K562 (cell line): ENCODE results near the gene BIN1. TPM values are rescaled to one million over a fixed set of nuclear protein-coding genes. Genes with fewer than 3 reads are reported as not detected.

Source experiments
- ATAC-seq: fragments of 200-7000 bp; cut with Tn5 transposase; 3 replicates; pipeline ENCODE4 v1.9.1; 2020; ENCODE audit warnings: moderate library complexity
- BruUV-seq: library from RNA; stranded (reverse); fragments of 400-500 nt; replicated peaks from 2 replicates; lab custom pipeline; 2021; lab: Mats Ljungman, UMichigan
- CTCF ChIA-PET: fragments of 300-600 bp; formaldehyde crosslinking; extraction: SDS; loops from one replicate; lab custom pipeline; 2021; ENCODE audit warnings: low intra/inter-chr PET ratio; lab: Yijun Ruan, JAX
- POLR2A ChIA-PET: fragments of 300-600, 350-650 bp; sonication (Branson Sonifier 250); formaldehyde crosslinking; extraction: SDS; loops from one replicate; lab custom pipeline; 2021; ENCODE audit warnings: antibody characterized with exemption, inconsistent platforms; lab: Yijun Ruan, JAX
- DNase-seq, 4 experiments: peaks; one replicate each; pipeline versions ENCODE4 v3.0.0 to v3.0.0-alpha.2; 2011 to 2018; ENCODE audit warnings: low spot score in 3 of 4, mixed read lengths in 3 of 4; ENCODE audit errors: extremely low read depth in 1 of 4
- FAIRE-seq: peaks from 2 replicates; lab custom pipeline; 2011; peaks lifted over from hg19 to GRCh38; lab: Jason Lieb, UNC
- H2AFZ ChIP-seq: 2 replicates; pipeline ENCODE4 v1.6.0; 2011; ENCODE audit warnings: low read depth, low read length, control low read depth, inconsistent platforms
- H3K27ac ChIP-seq: fragments of 200-600 bp; 3 replicates; pipeline ENCODE4 v1.8.0; 2011; ENCODE audit warnings: low read depth, mild to moderate bottlenecking, control low read depth, inconsistent platforms, low read length, moderate library complexity, mixed read lengths; ENCODE audit errors: extremely low read depth
- H3K27me3 ChIP-seq, 2 experiments: fragments of 300-600 bp in 1 of 2; 2 replicates in 1 of 2; 3 replicates in 1 of 2; pipeline versions ENCODE4 v1.6.0 to v1.8.0; 2011; ENCODE audit warnings: inconsistent platforms in 2 of 2, low read length in 2 of 2, mild to moderate bottlenecking in 1 of 2, mixed read lengths in 1 of 2, moderate library complexity in 1 of 2; ENCODE audit not compliant: control insufficient read depth in 2 of 2, insufficient read depth in 2 of 2
- H3K36me3 ChIP-seq: fragments of 300-600 bp; 3 replicates; pipeline ENCODE4 v1.8.0; 2011; ENCODE audit warnings: mild to moderate bottlenecking, low read length, inconsistent platforms; ENCODE audit not compliant: control insufficient read depth, insufficient read depth
- H3K4me1 ChIP-seq, 2 experiments: fragments of 200-600 bp in 1 of 2; replicated peaks in 1 of 2; 2 replicates in 1 of 2; 3 replicates in 1 of 2; pipeline versions ENCODE4 v1.5.1 to v1.8.0; 2011; ENCODE audit warnings: inconsistent platforms in 2 of 2, low read length in 2 of 2, mild to moderate bottlenecking in 1 of 2, mixed read lengths in 1 of 2, moderate library complexity in 1 of 2; ENCODE audit not compliant: control insufficient read depth in 2 of 2, insufficient read depth in 2 of 2
- H3K4me2 ChIP-seq: 2 replicates; pipeline ENCODE4 v1.6.1; 2011; ENCODE audit warnings: low read length, control low read depth, inconsistent platforms, mixed read lengths; ENCODE audit not compliant: insufficient read depth
- H3K4me3 ChIP-seq: fragments of 200-600 bp; sonication (generic), shearing (Covaris generic); 2 replicates; pipeline ENCODE4 v1.5.1; 2016; ENCODE audit warnings: control low read depth, inconsistent platforms
- H3K79me2 ChIP-seq: fragments of 200-600 bp; 3 replicates; pipeline ENCODE4 v1.8.0; 2011; ENCODE audit warnings: low read length, inconsistent platforms; ENCODE audit not compliant: control insufficient read depth, insufficient read depth
- H3K9ac ChIP-seq, 2 experiments: 2 replicates each; pipeline versions ENCODE4 v1.6.0 to v1.6.1; 2011; ENCODE audit warnings: low read depth in 2 of 2, low read length in 2 of 2, control low read depth in 1 of 2, inconsistent platforms in 1 of 2, mild to moderate bottlenecking in 1 of 2, mixed read lengths in 1 of 2; ENCODE audit not compliant: insufficient read depth in 1 of 2
- H3K9me1 ChIP-seq: one replicate; pipeline ENCODE4 v1.6.0; 2011; ENCODE audit warnings: inconsistent platforms, mild to moderate bottlenecking, low read length, moderate library complexity; ENCODE audit not compliant: control insufficient read depth, insufficient read depth
- H3K9me3 ChIP-seq: replicated peaks from 2 replicates; pipeline ENCODE4 v1.5.1; 2011; ENCODE audit warnings: low read depth, low read length, inconsistent platforms; ENCODE audit not compliant: control insufficient read depth, insufficient read depth
- H4K20me1 ChIP-seq: replicated peaks from 2 replicates; pipeline ENCODE4 v1.6.1; 2011; ENCODE audit warnings: low read length, inconsistent platforms, mixed read lengths; ENCODE audit not compliant: control insufficient read depth, insufficient read depth
- CTBP1 ChIP-seq: fragments of 450-650 bp; IDR thresholded peaks from 2 replicates; pipeline ENCODE4 v1.6.1; 2016; ENCODE audit warnings: borderline replicate concordance
- FOXA1 ChIP-seq: fragments of 450-650 bp; IDR thresholded peaks from 2 replicates; pipeline ENCODE4 v1.6.1; 2016; ENCODE audit warnings: mild to moderate bottlenecking, borderline replicate concordance
- WGBS: fragments of 100-300 bp; shearing (Covaris generic); methylation state at CpG from one replicate; pipeline ENCODE4 v1.1.6; 2016; ENCODE audit warnings: low coverage, mixed read lengths; ENCODE audit not compliant: insufficient coverage; ENCODE audit errors: missing lambda C conversion rate; 5-methylcytosine and 5-hydroxymethylcytosine counted together
- in situ Hi-C: fragments of 300-500 bp; cut with MboI; formaldehyde crosslinking; loops from 4 replicates; pipeline ENCODE4 v1.15.0; 2018; ENCODE audit warnings: inconsistent platforms, mixed read lengths
- intact Hi-C: fragments of 100-400 bp; cut with micrococcal nuclease; formaldehyde crosslinking; loops from 2 replicates; pipeline ENCODE4 v1.14.2; 2022
- polyA plus RNA-seq, 8 experiments: library from polyadenylated mRNA; depleted of rRNA in 4 of 8; stranded (reverse) in 5 of 8; unstranded in 3 of 8; fragments of >200 nt; fragmentation: Nextera tagmentation in 2 of 8; fragmentation: Illumina TruSeq in 1 of 8; extraction: Ambion mirVana in 2 of 8; extraction: Trizol in 1 of 8; gene quantifications; 2 replicates each; pipeline versions ENCODE4 v1.2.1 to v1.2.3, GENCODE V29; 2011 to 2014; ENCODE audit warnings: inconsistent platforms in 1 of 8, missing spikeins in 1 of 8
- total RNA-seq, 7 experiments: library from RNA; depleted of rRNA in 6 of 7; stranded (reverse); fragments of >200 nt in 6 of 7; fragmentation: Illumina TruSeq in 2 of 7; extraction: Trizol in 2 of 7; gene quantifications; 2 replicates each; pipeline versions ENCODE4 v1.2.1 to v1.2.3, GENCODE V29; 2011 to 2021; ENCODE audit warnings: low replicate concordance in 1 of 7
- TF ChIP-seq, protein P1 (sequence below), 3 experiments: IDR thresholded peaks in 2 of 3; conservative IDR thresholded peaks in 1 of 3; 2 replicates each; pipeline ENCODE4 v1.5.1; 2011 to 2012; ENCODE audit warnings: low read length in 3 of 3, mild to moderate bottlenecking in 3 of 3, control low read depth in 2 of 3, improper control_type of control experiment in 1 of 3, inconsistent platforms in 1 of 3, low read depth in 1 of 3, mixed read lengths in 1 of 3, moderate library complexity in 1 of 3; ENCODE audit not compliant: insufficient read depth in 2 of 3
- TF ChIP-seq, protein P2 (sequence below): sonication (generic); formaldehyde crosslinking; IDR thresholded peaks from 2 replicates; pipeline ENCODE4 v1.8.1; 2023; ENCODE audit warnings: mild to moderate bottlenecking, missing genetic modification reagents

Gene BIN1
- total and polyA plus RNA-seq, 9 of the 15 experiments (the other 6 are each of a cell fraction or from before 2014, with no cell fraction given): 0.04 to 2.8 (median 0.79) TPM; not detected in 1

DNA sequence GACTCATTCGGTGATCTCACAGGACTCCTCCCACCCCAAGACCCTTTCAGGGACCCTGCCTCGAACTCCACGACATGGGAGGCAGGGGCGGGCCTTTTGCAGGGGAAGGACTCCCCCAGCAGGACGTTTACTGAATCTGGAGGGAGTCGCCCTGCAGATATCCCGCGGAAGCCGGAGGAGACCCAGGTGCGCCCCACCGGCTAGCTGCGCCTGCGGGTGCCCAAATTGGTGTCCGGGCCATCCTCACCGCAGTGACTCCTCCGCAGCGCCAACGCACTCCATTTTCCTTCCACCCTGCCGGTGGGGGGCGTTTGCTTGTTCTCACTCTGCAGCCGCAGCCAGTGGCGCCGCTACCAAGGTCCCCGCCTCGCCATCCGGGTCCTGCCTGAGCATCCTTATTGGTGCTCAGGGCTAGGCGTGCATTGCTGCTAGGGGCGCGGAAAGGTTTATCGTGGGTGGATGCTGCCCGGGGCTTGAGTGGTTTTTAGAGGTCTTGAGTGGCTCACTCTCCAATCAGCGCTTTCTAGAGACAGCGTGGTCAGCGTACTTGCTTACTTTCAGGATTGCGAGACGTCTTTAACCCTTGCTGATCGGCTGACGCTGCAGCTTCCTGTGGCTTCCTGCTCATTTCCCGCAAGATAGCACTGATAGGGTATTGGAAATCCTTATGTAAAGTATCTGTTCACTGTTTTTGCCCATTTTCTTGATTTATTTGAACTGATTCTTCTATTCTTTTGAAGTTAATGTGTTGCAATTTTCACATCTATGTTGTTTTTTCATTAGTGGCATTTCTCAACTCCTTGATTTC, 81.4 kb downstream of the BIN1 start:
- ChIA-PET POLR2A (interaction anchor here (0.6 kb wide), 1 partner anchor 17 kb away, joined by 3 read pairs; no protein-coding TSS in a partner anchor), CTCF (no interaction called here)
- TF ChIP-seq, protein P1, sequence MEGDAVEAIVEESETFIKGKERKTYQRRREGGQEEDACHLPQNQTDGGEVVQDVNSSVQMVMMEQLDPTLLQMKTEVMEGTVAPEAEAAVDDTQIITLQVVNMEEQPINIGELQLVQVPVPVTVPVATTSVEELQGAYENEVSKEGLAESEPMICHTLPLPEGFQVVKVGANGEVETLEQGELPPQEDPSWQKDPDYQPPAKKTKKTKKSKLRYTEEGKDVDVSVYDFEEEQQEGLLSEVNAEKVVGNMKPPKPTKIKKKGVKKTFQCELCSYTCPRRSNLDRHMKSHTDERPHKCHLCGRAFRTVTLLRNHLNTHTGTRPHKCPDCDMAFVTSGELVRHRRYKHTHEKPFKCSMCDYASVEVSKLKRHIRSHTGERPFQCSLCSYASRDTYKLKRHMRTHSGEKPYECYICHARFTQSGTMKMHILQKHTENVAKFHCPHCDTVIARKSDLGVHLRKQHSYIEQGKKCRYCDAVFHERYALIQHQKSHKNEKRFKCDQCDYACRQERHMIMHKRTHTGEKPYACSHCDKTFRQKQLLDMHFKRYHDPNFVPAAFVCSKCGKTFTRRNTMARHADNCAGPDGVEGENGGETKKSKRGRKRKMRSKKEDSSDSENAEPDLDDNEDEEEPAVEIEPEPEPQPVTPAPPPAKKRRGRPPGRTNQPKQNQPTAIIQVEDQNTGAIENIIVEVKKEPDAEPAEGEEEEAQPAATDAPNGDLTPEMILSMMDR (IDR thresholded peaks at IDR 0.05 in 2 of 3, conservative IDR thresholded peaks at IDR 0.05 in 1 of 3; ENCODE audit: insufficient read depth in 2 of 3, low read depth in 1 of 3, low read length in 3 of 3): peak in 1 of 3 experiments; percentile 23; a peak in 1 of 6 replicates
- TF ChIP-seq, protein P2, sequence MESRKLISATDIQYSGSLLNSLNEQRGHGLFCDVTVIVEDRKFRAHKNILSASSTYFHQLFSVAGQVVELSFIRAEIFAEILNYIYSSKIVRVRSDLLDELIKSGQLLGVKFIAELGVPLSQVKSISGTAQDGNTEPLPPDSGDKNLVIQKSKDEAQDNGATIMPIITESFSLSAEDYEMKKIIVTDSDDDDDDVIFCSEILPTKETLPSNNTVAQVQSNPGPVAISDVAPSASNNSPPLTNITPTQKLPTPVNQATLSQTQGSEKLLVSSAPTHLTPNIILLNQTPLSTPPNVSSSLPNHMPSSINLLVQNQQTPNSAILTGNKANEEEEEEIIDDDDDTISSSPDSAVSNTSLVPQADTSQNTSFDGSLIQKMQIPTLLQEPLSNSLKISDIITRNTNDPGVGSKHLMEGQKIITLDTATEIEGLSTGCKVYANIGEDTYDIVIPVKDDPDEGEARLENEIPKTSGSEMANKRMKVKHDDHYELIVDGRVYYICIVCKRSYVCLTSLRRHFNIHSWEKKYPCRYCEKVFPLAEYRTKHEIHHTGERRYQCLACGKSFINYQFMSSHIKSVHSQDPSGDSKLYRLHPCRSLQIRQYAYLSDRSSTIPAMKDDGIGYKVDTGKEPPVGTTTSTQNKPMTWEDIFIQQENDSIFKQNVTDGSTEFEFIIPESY: 0 out of 2 replicates have a peak, but pooled peaks have one; percentile 18
- TF ChIP-seq CTBP1: peak; percentile 39; the same call in 1 of the 2 replicates
- no peak for TF ChIP-seq FOXA1
- ATAC-seq (peak; percentile 76), DNase-seq (peak in 2 of 4 experiments; percentile 20 to 23), FAIRE-seq (no peak)
- Histone ChIP-seq H3K36me3 (no peaks in the 10 kb centered on the region), H4K20me1 (no peaks in the 10 kb centered on the region), H3K4me2 (no peak overlapping the region), H3K9ac (no peak overlapping the region), H3K9me3 (no peaks in the 10 kb centered on the region), H3K4me1 (peaks cover 0 to 11% of the 10 kb centered on the region in 2 experiments; a peak in 2 of 5 replicates), H3K4me3 (no peak overlapping the region), H3K27ac (no peak overlapping the region), H2AFZ (no peak overlapping the region), H3K27me3 (peaks cover 0 to 11% of the 10 kb centered on the region in 2 experiments; a peak in 3 of 5 replicates), H3K79me2 (no peaks in the 10 kb centered on the region), H3K9me1 (no peaks in the 10 kb centered on the region)
- intact Hi-C loops: no loop called here
- 24% methylated on average over 39 of the region's 39 CpGs for WGBS
- no TSS peak for BruUV-seq
- in situ Hi-C loops: no loop called here
